Measurements from ENCODE around the gene XPA.
A peak's percentile ranks its signal among the peaks of the same experiment; 100 is the strongest.
"Not testable (repeated sequence)": the region's sequence is repeated elsewhere in the genome, so short reads cannot be mapped to it uniquely, and the experiment has no call there.

Gene XPA

DNA sequence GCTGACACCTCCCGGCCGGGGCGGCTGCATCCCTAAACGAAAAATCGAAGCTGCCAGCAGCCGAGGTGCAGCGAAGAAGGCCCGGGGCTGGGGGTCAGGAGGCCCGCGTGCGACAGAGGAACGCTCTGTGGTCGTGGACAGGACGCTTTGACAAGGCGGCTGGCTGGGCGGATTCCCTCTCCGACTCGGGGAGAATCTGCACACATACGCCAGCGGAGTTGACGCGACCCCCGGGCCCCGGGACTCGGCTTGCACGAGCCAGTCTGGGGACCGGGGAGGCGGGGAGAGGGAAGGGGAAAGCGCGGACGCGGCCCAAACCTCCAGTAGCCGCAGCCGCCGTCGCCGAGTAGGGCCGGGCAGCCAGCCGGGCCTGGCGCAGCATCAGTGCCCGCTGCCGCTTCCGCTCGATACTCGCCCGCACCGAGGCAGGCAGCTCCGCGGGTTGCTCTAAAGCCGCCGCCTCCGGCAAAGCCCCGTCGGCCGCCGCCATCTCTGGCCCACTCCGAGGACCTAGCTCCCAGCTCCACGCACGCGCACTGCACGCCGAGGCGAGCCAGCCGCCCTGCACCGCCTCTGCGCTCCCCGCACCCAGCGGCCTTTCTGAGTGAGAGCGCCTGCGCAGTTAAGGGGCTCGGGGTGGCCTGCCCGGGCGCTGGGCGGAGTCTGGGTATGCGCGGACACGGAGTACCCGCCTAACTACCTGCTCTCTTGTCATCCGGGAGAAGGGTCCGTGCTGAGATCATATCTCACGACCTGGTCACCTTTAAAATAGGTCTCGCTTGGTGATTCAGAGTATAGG is at the start of gene XPA:
Gene XPA, minus strand, starts transcription at position 538 of the 799 bp plus-strand sequence. Its CDS starts 48 bp downstream, at position 490.
- peak; percentile 94 for DNase-seq

- no peak for DNase-seq
Measured at GRCh38 chr9:97744710-97745708, 47.9 kb upstream of the XPA start.

GRCh38 chr9:97744025-97744424 is 46.9 kb upstream of the XPA start:
- not testable (repeated sequence) for DNase-seq

DNA sequence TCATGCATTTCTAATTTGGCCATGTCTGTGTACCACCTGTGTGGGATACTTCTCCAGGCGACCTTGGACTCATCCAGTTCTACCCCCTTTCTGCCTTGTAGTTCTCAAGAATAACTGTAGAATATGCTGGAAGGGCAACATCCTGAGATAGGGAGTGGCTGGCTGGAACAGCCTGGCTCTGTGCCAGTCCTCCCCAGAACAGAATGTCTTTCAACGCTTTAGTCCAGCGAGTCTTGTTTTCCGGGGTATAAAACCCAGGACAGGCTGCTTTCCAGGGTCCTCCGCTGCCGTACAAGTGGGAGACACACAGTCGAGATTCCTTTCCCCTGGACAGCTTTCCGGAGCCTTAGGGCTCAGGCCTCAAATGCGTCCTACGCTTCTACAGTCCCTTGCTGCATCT is 45.4 kb upstream of the XPA start:
- DNase-seq, result no peak

- DNase-seq, result no peak
Measured at GRCh38 chr9:97741947-97742346, 44.8 kb upstream of the XPA start.

- DNase-seq, result peak; percentile 20 to 24
Measured at GRCh38 chr9:97740848-97741821, 44.0 kb upstream of the XPA start.

GRCh38 chr9:97737429-97737828 is 40.3 kb upstream of the XPA start:
- DNase-seq, result peak in 1 of 2 experiments; percentile 25

GRCh38 chr9:97735070-97735600 is 38.0 kb upstream of the XPA start:
- DNase-seq, result no peak

DNA sequence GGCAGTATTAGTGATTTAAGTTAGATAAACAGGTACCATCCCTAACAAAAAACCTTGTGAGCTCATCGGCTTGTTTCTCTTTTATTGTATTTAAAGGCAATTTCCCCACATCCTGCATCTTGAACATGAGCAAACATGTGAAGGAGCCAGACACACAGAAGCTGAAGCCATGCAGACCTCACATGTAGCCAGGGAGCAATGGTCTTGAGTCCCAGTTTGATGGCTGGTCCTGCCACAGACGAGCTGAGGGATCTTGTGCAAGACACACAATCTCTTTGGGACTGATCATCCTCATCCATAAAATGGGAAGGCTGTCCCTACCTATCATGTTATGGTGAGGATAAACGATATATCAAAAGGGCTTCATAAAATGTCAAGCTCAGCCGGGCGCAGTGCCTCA is 29.6 kb upstream of the XPA start:
- DNase-seq, result no peak

GRCh38 chr9:97723819-97724218 is 26.7 kb upstream of the XPA start:
- no peak for DNase-seq

- DNase-seq, result no peak
Measured at GRCh38 chr9:97722331-97722730, 25.2 kb upstream of the XPA start.

GRCh38 chr9:97721396-97721795 is 24.3 kb upstream of the XPA start:
- DNase-seq, result no peak

- no peak for DNase-seq
Measured at GRCh38 chr9:97717866-97718265, 20.7 kb upstream of the XPA start.

GRCh38 chr9:97714435-97714834 is 17.3 kb upstream of the XPA start:
- no peak for DNase-seq

- no peak for DNase-seq
Measured at GRCh38 chr9:97711223-97711626, 14.1 kb upstream of the XPA start.

GRCh38 chr9:97710356-97711222 is 13.4 kb upstream of the XPA start:
- DNase-seq, result peak; percentile 52 to 59

DNA sequence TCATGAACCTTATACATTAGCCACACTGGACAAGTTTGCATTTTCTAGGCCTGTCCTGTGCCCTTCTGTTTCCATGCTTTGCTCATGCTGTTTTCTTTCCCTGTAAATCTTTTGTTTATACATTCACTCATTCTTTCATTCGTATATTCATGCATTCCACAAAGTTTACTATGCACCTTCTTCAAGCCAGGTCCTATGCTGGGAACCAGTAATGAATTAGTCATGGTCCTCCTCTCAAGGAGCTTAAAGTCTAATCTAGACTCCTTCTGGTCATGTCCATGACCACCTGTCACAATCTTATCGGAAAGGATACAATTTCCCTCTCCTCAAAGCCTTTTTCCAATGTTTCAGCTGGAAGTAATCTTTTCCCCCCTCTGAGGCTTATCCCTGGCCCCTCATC is 9.1 kb upstream of the XPA start:
- DNase-seq, result no peak

- DNase-seq, result no peak
Measured at GRCh38 chr9:97705354-97705950, 8.3 kb upstream of the XPA start.

DNA sequence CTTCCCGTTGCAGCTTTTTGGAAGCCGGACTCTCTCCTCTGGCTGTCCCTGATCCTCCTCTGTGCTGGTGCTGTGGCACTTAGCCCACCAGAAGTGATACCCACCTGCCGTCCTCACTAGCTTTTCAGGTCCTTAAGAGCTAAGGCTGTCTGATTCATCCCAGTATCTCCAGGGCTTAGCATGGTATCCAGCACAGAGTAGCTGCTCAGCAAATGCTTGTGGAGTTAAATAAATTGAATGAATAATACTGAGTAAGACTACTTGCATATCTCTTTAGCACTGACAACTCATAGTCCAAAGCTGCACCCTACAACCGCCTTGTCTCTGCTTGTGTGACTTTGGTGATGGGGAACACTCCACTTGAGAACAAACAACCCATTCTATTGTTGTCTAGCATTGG is 7.7 kb upstream of the XPA start:
- DNase-seq, result no peak

DNA sequence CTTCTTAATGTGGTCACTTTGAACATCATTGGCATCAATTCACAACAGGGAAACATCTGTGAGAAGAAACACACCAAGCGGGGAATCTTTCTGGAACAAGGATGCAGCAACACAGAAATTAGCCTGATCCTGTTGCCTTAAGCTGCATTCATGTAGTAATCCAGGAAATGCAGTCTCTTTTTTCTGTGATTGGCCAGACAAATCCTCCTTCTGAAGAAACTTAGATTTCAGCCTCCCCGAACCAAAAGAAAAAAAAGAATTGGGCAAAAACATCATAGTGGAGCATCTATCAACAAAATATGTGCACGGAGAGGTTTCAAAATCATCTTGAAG is 7.2 kb upstream of the XPA start:
- DNase-seq, result no peak

Data from NCI-H1930 (cell line).